22Rv1 (cell line): ENCODE measurements around the gene KRT86.

Experiments used
- H3K27ac ChIP-seq: fragments of 450-650 bp; 2 replicates; pipeline ENCODE4 v1.5.1; 2017
- ZFX ChIP-seq: fragments of 450-650 bp; IDR thresholded peaks from 2 replicates; pipeline ENCODE4 v1.6.1; 2017; ENCODE audit warnings: antibody characterized with exemption, borderline replicate concordance
- TF ChIP-seq, protein P1 (sequence below): fragments of 450-650 bp; IDR thresholded peaks from 2 replicates; pipeline ENCODE4 v1.5.1; 2017; ENCODE audit warnings: mild to moderate bottlenecking

Gene KRT86

DNA sequence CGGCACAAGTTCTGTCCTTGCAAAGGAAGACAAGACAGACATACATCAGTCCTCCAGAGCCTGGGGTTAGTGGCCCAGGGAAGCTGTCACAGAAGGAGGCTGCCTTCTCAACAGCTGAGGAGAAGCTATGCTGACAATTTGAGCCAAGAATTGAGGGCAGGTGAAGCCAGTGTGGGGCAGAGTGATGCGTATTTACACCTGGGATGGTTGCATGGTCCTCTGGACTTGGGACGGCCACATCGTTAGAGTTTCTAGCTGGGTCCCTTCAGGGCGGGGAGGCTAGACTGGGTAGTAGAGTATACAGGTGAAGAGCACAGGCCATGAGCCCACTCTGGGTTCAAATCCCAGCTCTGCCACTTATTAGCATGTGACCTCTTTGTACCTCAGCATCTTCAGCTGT lies 76.3 kb downstream of the KRT86 start:
- H3K27ac ChIP-seq, result no peak overlapping the region
- TF ChIP-seq ZFX, result no peak
- TF ChIP-seq, protein P1, sequence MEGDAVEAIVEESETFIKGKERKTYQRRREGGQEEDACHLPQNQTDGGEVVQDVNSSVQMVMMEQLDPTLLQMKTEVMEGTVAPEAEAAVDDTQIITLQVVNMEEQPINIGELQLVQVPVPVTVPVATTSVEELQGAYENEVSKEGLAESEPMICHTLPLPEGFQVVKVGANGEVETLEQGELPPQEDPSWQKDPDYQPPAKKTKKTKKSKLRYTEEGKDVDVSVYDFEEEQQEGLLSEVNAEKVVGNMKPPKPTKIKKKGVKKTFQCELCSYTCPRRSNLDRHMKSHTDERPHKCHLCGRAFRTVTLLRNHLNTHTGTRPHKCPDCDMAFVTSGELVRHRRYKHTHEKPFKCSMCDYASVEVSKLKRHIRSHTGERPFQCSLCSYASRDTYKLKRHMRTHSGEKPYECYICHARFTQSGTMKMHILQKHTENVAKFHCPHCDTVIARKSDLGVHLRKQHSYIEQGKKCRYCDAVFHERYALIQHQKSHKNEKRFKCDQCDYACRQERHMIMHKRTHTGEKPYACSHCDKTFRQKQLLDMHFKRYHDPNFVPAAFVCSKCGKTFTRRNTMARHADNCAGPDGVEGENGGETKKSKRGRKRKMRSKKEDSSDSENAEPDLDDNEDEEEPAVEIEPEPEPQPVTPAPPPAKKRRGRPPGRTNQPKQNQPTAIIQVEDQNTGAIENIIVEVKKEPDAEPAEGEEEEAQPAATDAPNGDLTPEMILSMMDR, result no peak

DNA sequence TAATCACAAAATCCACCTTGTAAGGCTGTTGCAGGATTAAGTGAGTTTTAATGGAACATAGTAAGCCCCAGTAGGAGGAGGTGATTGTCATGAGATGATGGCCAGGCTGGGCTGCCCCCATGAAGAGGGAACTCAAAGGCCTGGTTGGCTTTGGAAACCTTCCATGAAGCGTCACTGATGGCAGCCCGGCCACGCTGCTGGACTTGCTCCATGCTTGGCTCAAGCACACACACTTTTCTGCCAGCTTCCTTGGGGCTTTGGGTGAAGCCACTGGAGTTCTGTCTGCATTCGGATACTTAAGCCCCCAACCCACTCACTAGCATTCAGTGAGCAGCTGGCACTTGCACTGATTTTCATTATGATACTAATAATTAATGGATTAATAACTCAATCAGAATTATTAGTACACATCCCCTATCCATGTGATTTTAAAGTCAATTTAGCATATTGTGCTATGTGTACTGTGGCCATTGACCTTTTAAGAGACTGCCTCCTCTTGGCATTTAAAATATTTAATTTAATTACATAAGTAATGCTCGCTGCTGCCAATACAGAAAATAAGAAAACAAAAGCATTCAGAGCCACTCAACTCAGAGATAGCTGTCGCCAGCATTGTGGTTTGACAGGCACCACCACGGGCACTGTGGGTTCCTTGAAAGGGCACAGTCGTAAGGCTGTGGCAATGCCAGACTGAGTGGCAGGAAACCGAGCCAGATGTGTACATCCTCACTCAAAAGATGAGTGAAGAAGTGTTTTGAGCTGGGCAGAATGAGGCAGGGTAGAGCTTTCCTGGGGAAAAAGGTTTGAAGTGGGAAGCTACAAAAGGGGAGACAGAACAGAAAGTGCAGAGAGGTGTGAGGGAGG lies 77.0 kb downstream of the KRT86 start:
- no peak for TF ChIP-seq ZFX
- TF ChIP-seq, protein P1, result no peak
- H3K27ac ChIP-seq, result no peak overlapping the region

DNA sequence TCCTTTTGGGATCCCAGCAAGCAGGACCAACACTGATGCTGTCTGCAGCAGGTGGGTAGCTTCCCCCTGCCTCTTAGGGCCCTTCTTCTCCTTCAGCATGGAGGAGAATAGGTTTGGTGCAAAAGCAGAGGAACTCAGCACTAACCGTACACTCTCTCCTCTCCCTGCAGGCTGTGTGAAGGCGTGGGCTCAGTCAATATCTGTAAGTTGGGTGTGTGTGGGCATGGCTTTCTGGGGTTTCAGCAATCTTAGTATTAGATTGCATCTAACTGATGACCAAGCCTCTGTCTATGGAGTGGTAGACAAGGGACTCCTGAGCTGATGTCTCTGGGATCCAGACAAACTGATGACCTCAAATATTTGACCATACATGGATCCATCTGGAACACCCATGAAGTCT lies 78.5 kb downstream of the KRT86 start:
- no peak overlapping the region for H3K27ac ChIP-seq
- TF ChIP-seq, protein P1, result no peak
- TF ChIP-seq ZFX, result no peak

DNA sequence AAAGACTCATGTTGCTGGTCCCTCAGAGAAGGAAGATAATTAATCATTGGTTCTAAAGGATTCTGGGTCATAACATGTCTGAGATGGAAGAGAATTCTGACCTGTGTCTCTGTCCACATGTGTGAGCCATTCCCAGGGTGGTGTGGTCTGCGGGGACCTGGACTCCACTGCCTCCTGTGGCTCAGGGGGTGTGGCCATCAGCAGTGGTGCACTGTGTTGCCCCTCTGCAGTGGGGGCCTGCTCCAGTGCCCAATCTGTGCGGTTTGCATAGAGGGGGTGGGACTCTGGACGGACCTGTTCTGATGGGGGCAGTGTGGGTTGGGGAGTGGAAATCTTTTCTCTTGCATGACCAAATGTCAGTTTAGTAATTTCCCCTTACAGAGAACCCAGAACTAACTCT lies 79.3 kb downstream of the KRT86 start:
- H3K27ac ChIP-seq, result no peak overlapping the region
- TF ChIP-seq, protein P1, result no peak
- no peak for TF ChIP-seq ZFX

DNA sequence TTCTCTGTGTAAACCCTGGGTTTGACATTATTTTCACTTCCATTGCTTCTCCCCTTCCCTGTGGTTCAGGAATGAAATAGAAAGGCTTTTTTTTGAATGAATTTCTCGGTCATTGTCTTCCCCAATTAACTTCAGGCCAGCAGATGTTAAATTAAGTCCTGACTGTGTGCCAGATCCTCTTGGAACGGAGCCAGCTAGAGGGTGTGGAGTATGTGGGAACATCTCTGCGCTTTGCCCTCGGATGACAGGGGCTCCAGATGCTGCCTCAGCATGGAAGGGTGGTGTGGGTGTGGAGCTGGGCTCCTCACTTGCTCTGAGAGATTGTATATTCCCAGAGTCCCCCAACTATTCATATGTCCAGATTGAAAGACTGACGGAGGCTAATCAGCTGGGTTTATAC lies 79.8 kb downstream of the KRT86 start:
- TF ChIP-seq ZFX, result no peak
- TF ChIP-seq, protein P1, result no peak
- no peak overlapping the region for H3K27ac ChIP-seq

DNA sequence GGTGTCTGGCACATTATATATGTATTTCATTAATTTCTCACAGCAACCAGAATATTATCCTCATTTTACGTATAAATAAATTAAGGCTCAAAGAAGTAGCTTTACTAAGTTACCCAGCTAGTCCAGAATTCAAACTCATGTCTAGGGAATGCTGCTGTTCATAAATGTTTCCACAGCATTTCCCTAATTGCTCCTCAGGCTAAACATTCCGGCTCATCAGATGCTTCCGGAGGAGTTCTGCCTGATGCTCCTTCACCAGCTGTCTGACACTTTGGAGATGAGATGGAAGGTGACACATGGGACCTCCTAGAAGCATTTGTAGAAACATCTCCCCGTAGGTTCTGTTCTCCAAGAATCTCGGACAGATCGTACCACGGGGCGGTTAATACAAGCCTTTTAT lies 80.7 kb downstream of the KRT86 start:
- TF ChIP-seq, protein P1, result no peak
- TF ChIP-seq ZFX, result no peak
- no peak overlapping the region for H3K27ac ChIP-seq

DNA sequence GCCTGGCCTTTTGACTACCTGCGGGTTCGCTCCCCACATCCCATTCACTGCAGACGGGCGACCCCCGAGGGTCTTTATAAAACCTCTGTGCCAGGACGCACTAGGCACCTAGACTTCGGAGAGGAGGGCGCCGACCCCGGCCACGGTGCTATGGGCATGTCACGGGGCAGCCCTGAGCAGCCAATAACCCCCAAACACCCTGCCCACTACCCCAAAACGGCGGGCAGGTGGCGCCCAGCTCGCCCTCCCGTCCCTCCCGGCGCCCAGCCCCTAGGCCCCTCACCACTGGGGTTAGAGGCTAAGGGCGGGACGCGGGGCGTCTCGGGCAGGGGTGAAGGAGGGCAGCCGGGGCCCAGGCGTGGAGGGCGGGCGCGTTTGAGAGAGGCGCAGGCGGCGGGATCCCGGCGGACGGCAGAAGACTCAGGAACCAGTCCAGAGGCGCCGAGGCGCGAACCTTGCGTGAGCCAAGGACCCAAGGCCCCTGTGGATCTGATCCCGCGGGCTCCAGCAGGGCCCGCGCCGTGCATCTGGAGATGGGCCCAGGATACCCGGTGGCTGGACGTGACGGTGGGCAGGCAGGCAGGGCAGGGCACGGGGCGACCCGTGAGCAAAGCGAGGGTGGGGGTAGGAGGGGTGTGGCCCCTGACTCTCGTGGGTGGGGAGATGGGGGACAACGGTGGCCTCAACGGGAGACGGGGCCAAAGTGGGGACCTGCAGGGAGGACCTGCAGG lies 81.8 kb downstream of the KRT86 start:
- no peak for TF ChIP-seq ZFX
- TF ChIP-seq, protein P1, result no peak
- H3K27ac ChIP-seq, result no peak overlapping the region
